Sigmoid colon (tissue), 7 donors: ENCODE measurements around the gene ZFX. TPM values are rescaled to one million over a fixed set of nuclear protein-coding genes. Genes with fewer than 3 reads are reported as not detected.
A peak's percentile ranks its signal among the peaks of the same experiment; 100 is the strongest.

Experiments
- DNase-seq: peaks from one replicate; pipeline ENCODE4 v3.0.0-alpha.2; 2019
- H3K27ac ChIP-seq, 4 donors: fragments of 200-600 bp; sonication (generic); one replicate each; pipeline ENCODE4 v1.5.1; 2016 to 2019; ENCODE audit warnings: mild to moderate bottlenecking in 1 of 4
- H3K27me3 ChIP-seq, 3 donors: fragments of 200-600 bp; sonication (generic); one replicate each; pipeline ENCODE4 v1.5.1; 2019; ENCODE audit warnings: mild to moderate bottlenecking in 1 of 3
- H3K36me3 ChIP-seq, 4 donors: fragments of 200-600 bp; sonication (generic); one replicate each; pipeline ENCODE4 v1.5.1; 2016 to 2019
- H3K4me1 ChIP-seq, 4 donors: fragments of 200-600 bp; sonication (generic); one replicate each; pipeline ENCODE4 v1.5.1; 2017 to 2019
- H3K4me3 ChIP-seq, 4 donors: fragments of 200-600 bp; sonication (generic); one replicate each; pipeline ENCODE4 v1.5.1; 2017 to 2019; ENCODE audit warnings: mild to moderate bottlenecking in 2 of 4, moderate library complexity in 1 of 4
- H3K9me3 ChIP-seq, 4 donors: fragments of 200-600 bp in 3 of 4; sonication (generic) in 3 of 4; one replicate each; pipeline versions ENCODE4 v1.5.1 to v1.6.1; 2013 to 2019
- CTCF ChIP-seq, 4 experiments: fragments of 450-650 bp in 3 of 4; fragments of 200-600 bp in 1 of 4; IDR thresholded peaks; one replicate each; pipeline ENCODE4 v1.5.1; 2016 to 2019; ENCODE audit warnings: antibody characterized with exemption in 4 of 4, mild to moderate bottlenecking in 3 of 4, moderate library complexity in 2 of 4
- EP300 ChIP-seq, 4 donors: sonication (generic); formaldehyde crosslinking; IDR thresholded peaks; one replicate each; pipeline ENCODE4 v1.6.1; 2017; ENCODE audit warnings: antibody characterized with exemption in 4 of 4
- POLR2A ChIP-seq, 2 donors: fragments of 450-650 bp; IDR thresholded peaks; one replicate each; pipeline ENCODE4 v1.6.1; 2016; ENCODE audit warnings: antibody characterized with exemption in 2 of 2, mild to moderate bottlenecking in 2 of 2, moderate library complexity in 2 of 2
- POLR2AphosphoS5 ChIP-seq, 4 donors: sonication (generic); formaldehyde crosslinking; IDR thresholded peaks; one replicate each; pipeline ENCODE4 v1.6.1; 2017; ENCODE audit warnings: antibody characterized with exemption in 4 of 4
- WGBS, 2 donors: extraction: QIAGEN DNeasy Blood & Tissue Kit; methylation state at CpG; one replicate each; pipeline ENCODE4 v1.1.7; 2013; 5-methylcytosine and 5-hydroxymethylcytosine counted together
- intact Hi-C: fragments of 100-400 bp; cut with DNase I; formaldehyde crosslinking; loops from one replicate; pipeline ENCODE4 v1.15.1; 2023
- polyA plus RNA-seq, 3 donors: library from polyadenylated mRNA; stranded (reverse); fragments of 200-250 nt; gene quantifications; one replicate each; pipeline ENCODE4 v1.2.3, GENCODE V29; 2013
- total RNA-seq, 4 donors: library from RNA; depleted of rRNA; stranded (reverse); fragments of >200 nt; gene quantifications; one replicate each; pipeline ENCODE4 v1.1.0, GENCODE V29; 2016
- donor health status: healthy with polysubstance abuse.
- donor health status: Bipolar disorder and iron deficiency.
- donor health status: healthy.

ZFX gene
- total and polyA plus RNA-seq, 7 donors: 4.4 to 81.6 (median 56.7) TPM

GRCh38 chrX:24148121-24148520, 1.4 kb upstream of the ZFX start:
- Histone ChIP-seq H3K4me1 (peaks cover 0 to 59% (median 38%) of the 10 kb centered on the region in 4 donors), H3K9me3 (no peaks in the 10 kb centered on the region), H3K36me3 (no peaks in the 10 kb centered on the region), H3K27me3 (no peaks in the 10 kb centered on the region), H3K27ac (peak overlapping the region; percentile 95 to 98 (median 96)), H3K4me3 (peak overlapping the region in 3 of 4 donors; percentile 63 to 83 (median 70))
- intact Hi-C loops: no loop called here
- 15 to 22% methylated on average over 3 of the region's 3 CpGs for WGBS, 2 donors
- no peak for DNase-seq
- TF ChIP-seq CTCF (IDR thresholded peaks at IDR 0.05) (no peak), POLR2AphosphoS5 (IDR thresholded peaks at IDR 0.05) (no peak), POLR2A (IDR thresholded peaks at IDR 0.05) (no peak), EP300 (IDR thresholded peaks at IDR 0.05) (no peak)

DNA sequence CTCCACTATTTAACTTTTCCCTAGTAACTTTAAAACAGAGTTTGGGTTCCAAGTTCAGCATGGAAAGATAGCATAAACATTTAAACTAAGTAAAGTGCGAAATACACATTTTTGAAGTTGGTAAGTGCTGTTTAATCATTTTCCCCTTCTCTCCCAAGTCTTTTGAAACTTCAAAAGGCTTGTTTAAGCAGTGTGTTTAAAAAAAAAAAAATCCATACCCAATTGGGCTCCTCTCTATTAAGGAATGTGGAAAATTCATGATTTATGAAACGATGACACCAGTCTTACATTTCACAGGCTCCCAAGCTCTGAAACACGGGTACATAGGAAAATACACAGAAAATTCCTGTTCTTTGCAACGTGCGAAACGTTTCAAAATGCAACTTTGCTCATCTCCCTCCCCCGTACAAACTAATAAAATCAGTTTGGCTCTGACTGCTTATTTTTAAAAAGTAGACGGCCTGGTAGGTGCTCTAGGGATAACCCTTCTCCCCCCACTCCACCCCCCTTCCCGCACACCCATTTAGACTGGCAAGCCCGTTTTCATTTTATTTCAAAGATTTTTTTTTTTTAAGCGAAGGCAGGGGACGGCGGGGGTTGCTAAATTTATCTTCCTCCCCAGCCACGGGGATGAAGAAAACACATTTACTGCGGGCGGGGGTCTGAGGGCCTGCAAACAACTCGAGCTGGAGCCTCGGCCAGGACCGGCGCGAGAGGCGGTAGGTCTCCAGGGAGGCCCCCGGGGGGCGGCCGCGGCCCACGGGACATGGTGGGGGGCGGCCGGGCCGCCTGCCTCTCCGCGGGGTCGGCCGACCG, 786 bp upstream of the ZFX start:
- peaks cover 0 to 65% (median 41%) of the 10 kb centered on the region in 4 donors for H3K4me1 ChIP-seq
- peak; percentile 70 for DNase-seq
- 1 to 2% methylated on average over 35 of the region's 35 CpGs for WGBS, 2 donors

DNA sequence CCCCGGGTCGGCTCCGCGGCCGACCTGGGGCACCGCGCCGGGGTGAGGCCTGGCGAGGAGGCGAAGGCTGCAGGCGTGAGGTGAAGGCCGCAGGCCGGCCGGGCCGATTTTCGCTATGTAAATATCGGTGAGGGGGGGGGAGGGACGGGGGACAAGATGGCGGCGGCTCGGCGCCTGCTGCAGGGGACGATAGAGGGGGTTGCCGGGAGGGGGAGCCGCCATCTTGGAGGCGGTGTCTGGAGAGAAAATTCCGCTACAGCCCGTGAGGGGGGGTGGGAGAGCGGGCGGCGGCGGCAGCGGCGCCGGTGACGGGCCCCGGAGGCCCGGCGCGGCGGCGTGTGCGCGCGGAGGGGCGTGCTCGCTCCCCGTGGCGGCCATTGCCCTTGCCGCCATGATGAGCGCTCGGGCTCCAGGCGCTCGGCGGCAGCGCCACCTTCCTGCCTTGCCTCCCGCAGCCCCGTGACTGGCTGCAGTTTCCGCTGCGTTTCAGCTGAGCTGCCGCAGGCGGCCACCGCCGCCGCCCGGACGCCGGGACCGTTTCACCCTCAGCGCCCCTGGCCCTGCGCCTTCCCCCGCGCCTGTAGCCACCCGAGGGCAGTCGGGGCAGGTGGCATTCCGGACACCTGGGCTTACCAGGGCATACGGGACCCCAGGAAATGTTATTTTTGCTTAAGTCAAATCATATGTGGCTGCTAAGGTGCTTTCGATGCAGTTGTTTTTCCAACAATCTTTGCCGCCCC, 692 bp downstream of the ZFX start:
- TF ChIP-seq CTCF (IDR thresholded peaks at IDR 0.05): peak; percentile 13 to 47 (median 36)
- TF ChIP-seq EP300 (IDR thresholded peaks at IDR 0.05): no peak
- TF ChIP-seq POLR2AphosphoS5 (IDR thresholded peaks at IDR 0.05): peak in 3 of 4 donors; percentile 43 to 73 (median 66)
- TF ChIP-seq POLR2A (IDR thresholded peaks at IDR 0.05): peak in 1 of 2 donors; percentile 23
- H3K27me3 ChIP-seq: no peaks in the 10 kb centered on the region
- H3K4me3 ChIP-seq: peak overlapping the region; percentile 63 to 86 (median 73)
- H3K27ac ChIP-seq: peak overlapping the region; percentile 95 to 98 (median 96)
- WGBS, 2 donors: 0 to 1% methylated on average over 76 to 79 of the region's 79 CpGs
- H3K9me3 ChIP-seq: no peaks in the 10 kb centered on the region
- intact Hi-C loops: loop anchor here (1.0 to 2.0 kb wide), 2 partner anchors 69 to 96 kb away; partner anchors contain the start of gene EIF2S3
- DNase-seq: peak; percentile 97
- H3K36me3 ChIP-seq: no peaks in the 10 kb centered on the region
- peaks cover 0 to 78% (median 46%) of the 10 kb centered on the region in 4 donors for H3K4me1 ChIP-seq

More for the DNA sequence above, 786 bp upstream of the ZFX start:
- intact Hi-C loops: no loop called here
- Histone ChIP-seq H3K4me3 (peak overlapping the region; percentile 63 to 83 (median 66)), H3K27me3 (no peaks in the 10 kb centered on the region), H3K27ac (peak overlapping the region; percentile 95 to 98 (median 96)), H3K9me3 (no peaks in the 10 kb centered on the region), H3K36me3 (no peaks in the 10 kb centered on the region)
- no peak for TF ChIP-seq CTCF (IDR thresholded peaks at IDR 0.05)
- peak in 3 of 4 donors; percentile 41 to 61 (median 45) for TF ChIP-seq POLR2AphosphoS5 (IDR thresholded peaks at IDR 0.05)
- TF ChIP-seq POLR2A (IDR thresholded peaks at IDR 0.05): no peak
- TF ChIP-seq EP300 (IDR thresholded peaks at IDR 0.05): peak in 1 of 4 donors; percentile 6

DNA sequence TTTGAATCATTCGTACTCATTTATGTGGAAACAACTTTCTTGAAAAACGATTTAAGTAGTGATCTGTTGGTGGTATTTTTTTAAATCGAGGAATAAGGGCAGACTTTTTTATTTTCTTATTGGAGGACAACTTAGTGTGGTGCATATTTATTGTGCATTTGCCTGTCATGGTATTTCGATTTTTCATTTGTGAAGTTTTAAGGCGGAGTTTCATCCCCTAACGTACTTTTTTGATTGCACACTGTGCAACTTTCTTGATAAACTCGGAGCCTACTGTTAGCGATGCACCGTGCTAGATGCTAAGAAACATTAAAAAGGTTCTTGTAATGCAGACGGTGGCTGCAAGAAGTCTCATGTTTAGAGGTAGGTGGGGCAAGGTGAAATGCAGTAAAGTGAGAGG, 1.4 kb downstream of the ZFX start:
- 1% methylated on average over 10 of the region's 10 CpGs for WGBS, 2 donors
- peaks cover 0 to 78% (median 46%) of the 10 kb centered on the region in 4 donors for H3K4me1 ChIP-seq
- no peaks in the 10 kb centered on the region for H3K9me3 ChIP-seq

More for the DNA sequence above, 1.4 kb downstream of the ZFX start:
- H3K27ac ChIP-seq: peak overlapping the region; percentile 95 to 98 (median 96)
- peak overlapping the region; percentile 63 to 86 (median 73) for H3K4me3 ChIP-seq
- intact Hi-C loops: loop anchor here (1.0 to 2.0 kb wide), 2 partner anchors 70 to 97 kb away; partner anchors contain the start of gene EIF2S3
- TF ChIP-seq POLR2A (IDR thresholded peaks at IDR 0.05) (no peak), POLR2AphosphoS5 (IDR thresholded peaks at IDR 0.05) (no peak), CTCF (IDR thresholded peaks at IDR 0.05) (no peak), EP300 (IDR thresholded peaks at IDR 0.05) (no peak)
- DNase-seq: no peak
- no peaks in the 10 kb centered on the region for H3K36me3 ChIP-seq
- no peaks in the 10 kb centered on the region for H3K27me3 ChIP-seq
